Measurements from ENCODE around the gene DIS3L2. TPM values are rescaled to one million over a fixed set of nuclear protein-coding genes. Genes with fewer than 3 reads are reported as not detected.

The DIS3L2 gene
- total and polyA plus RNA-seq, 2 of the 8 experiments (the other 6 are each of a cell fraction or from before 2014, with no cell fraction given) = 11.5 to 21.6 TPM

DNA sequence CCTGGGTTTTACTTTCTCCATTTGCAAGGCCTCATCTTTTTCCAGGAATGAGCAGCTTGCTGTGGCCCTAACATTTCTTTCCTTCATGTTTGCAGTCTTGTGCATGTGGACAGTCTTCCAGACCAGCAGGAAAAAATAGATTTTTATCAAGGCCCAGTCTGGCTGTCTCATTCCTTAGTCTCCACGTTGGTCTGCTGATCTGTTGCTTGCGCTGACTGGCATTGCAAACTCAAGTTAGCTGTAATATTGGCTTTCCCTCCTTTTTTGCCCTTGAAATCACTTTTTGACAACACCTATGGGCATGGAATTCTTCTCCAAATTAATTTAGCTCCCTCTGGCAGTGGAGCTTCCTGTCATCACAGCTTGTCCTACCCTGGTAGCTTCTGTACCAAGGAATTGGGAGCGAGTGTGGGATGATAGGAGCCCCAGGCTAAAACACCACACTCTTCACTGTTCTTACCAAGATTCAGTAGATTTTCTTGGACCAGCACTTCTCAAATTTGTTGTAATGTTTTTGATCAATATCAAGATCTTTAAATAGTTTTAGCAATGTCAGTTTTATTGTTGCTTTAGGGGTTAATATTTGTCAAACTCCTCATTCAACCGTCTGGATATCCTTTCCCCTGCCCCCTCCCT is 48.2 kb downstream of the DIS3L2 start (continued):
- TF ChIP-seq TEAD4 (IDR thresholded peaks at IDR 0.05; ENCODE audit: low read depth, low read length) = no peak
- TF ChIP-seq MAFK (IDR thresholded peaks at IDR 0.05; ENCODE audit: low read depth, low read length) = no peak
- no peak for TF ChIP-seq CTBP2 (IDR thresholded peaks at IDR 0.05; ENCODE audit: borderline replicate concordance, insufficient read depth, insufficient read length, low read length)
- TF ChIP-seq SIRT6 (IDR thresholded peaks at IDR 0.05; ENCODE audit: low read length) = no peak
- TF ChIP-seq PHF8 (conservative IDR thresholded peaks at IDR 0.05; ENCODE audit: low read depth, low read length) = no peak
- no peak for TF ChIP-seq ATF2 (IDR thresholded peaks at IDR 0.05; ENCODE audit: low read length)

Measured in H1 (cell line).